PC-9 (cell line): Measurements from ENCODE around the gene HOMER2.

ENCODE experiments used
- EZH2 ChIP-seq: fragments of 200-600 bp; sonication (generic); IDR thresholded peaks from 2 replicates; pipeline ENCODE4 v1.8.0; 2017; ENCODE audit warnings: antibody characterized with exemption, low read depth
- TF ChIP-seq, protein P1 (sequence below): fragments of 200-600 bp; sonication (generic); conservative IDR thresholded peaks from 2 replicates; pipeline ENCODE4 v1.6.1; 2017; ENCODE audit warnings: mixed run types, antibody characterized with exemption, mild to moderate bottlenecking, moderate library complexity

- TF ChIP-seq, protein P1, sequence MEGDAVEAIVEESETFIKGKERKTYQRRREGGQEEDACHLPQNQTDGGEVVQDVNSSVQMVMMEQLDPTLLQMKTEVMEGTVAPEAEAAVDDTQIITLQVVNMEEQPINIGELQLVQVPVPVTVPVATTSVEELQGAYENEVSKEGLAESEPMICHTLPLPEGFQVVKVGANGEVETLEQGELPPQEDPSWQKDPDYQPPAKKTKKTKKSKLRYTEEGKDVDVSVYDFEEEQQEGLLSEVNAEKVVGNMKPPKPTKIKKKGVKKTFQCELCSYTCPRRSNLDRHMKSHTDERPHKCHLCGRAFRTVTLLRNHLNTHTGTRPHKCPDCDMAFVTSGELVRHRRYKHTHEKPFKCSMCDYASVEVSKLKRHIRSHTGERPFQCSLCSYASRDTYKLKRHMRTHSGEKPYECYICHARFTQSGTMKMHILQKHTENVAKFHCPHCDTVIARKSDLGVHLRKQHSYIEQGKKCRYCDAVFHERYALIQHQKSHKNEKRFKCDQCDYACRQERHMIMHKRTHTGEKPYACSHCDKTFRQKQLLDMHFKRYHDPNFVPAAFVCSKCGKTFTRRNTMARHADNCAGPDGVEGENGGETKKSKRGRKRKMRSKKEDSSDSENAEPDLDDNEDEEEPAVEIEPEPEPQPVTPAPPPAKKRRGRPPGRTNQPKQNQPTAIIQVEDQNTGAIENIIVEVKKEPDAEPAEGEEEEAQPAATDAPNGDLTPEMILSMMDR, result no peak
- no peak for TF ChIP-seq EZH2
Measured at GRCh38 chr15:82904574-82904973, 47.9 kb downstream of the HOMER2 start.
